Stomach smooth muscle (tissue), 2 donors: ENCODE results near the gene ARL17A.
A peak's percentile ranks its signal among the peaks of the same experiment; 100 is the strongest.
"Not testable (repeated sequence)": the region's sequence is repeated elsewhere in the genome, so short reads cannot be mapped to it uniquely, and the experiment has no call there.

Experiments used
- H3K27ac ChIP-seq: one replicate; pipeline ENCODE4 v1.7.0; 2013; ENCODE audit warnings: mild to moderate bottlenecking, low read length, inconsistent platforms
- H3K27me3 ChIP-seq, 2 donors: one replicate each; pipeline ENCODE4 v1.7.0; 2013; ENCODE audit warnings: low read length in 2 of 2; ENCODE audit not compliant: insufficient read depth in 2 of 2, control insufficient read depth in 1 of 2
- H3K36me3 ChIP-seq, 2 donors: one replicate each; pipeline ENCODE4 v1.7.0; 2013; ENCODE audit warnings: low read length in 2 of 2; ENCODE audit not compliant: control insufficient read depth in 2 of 2, insufficient read depth in 2 of 2
- H3K4me1 ChIP-seq: one replicate; pipeline ENCODE4 v1.7.0; 2013; ENCODE audit warnings: low read length; ENCODE audit not compliant: control insufficient read depth, insufficient read depth
- H3K4me3 ChIP-seq, 2 donors: one replicate each; pipeline ENCODE4 v1.7.0; 2013; ENCODE audit warnings: low read length in 2 of 2
- H3K9ac ChIP-seq, 2 donors: one replicate each; pipeline ENCODE4 v1.7.0; 2013; ENCODE audit warnings: low read length in 2 of 2, mild to moderate bottlenecking in 1 of 2
- H3K9me3 ChIP-seq, 2 donors: one replicate each; pipeline ENCODE4 v1.7.0; 2013; ENCODE audit warnings: low read length in 2 of 2; ENCODE audit not compliant: control insufficient read depth in 2 of 2
- donor health status: healthy.
- donor health status: Pancreatic carcinoma.

ARL17A gene

DNA sequence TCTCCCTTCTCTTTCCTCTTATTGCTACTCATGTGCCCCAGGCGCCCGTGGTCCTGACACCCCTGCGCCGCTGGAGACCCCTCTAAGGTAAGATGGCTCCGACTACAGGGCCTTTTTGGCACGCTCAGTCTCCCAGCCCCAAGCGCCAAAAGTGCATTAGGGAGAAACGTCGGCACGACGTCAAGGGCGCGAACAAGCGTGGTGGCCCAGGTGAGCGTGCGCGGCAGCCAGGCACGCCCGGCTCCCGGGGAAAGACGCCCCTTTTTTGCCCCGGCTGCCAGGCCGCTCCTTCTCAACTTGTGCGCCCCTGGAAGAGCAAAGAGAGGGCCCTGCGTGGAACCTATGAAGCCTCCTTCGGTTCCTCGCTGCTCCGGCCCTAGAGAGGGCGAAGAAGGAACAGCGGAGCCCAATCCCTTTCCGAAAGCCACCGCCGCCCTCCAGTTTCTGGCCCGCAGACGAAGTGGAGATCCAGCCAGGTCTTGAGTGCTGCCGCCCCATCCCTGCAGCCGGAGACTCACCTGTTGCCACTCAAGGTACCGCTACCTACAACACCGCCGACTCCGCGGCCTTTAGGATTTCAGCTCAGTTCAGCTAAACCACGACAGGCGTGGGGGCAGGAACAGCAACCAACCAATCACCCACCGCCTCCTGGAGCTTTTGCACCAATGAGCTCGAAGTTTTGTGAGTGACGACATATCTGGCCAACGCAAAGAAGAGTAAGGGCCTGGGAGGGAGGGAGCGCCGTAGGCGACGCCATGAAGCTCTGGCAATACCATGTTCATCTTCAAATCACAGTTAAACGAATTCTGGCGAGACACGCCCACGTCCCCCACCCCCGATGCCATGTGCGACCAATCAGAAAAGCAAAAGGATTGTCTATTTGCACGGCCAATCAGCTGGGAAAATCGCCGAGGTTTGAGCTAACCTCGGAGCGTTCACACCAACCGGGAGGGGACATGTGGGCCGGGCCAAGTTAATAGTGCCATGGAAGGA, at the start of gene ARL17A:
Gene ARL17A, minus strand, starts transcription at position 609 of the 993 bp plus-strand sequence. CDS start 3,369 bp downstream, outside the sequence.
- not testable (repeated sequence) for H3K27me3 ChIP-seq, H3K4me1 ChIP-seq, H3K27ac ChIP-seq, H3K36me3 ChIP-seq, H3K9ac ChIP-seq, H3K9me3 ChIP-seq
- peak within 1 kb of the TSS in 1 of 2 donors; percentile 35 for H3K4me3 ChIP-seq

GRCh38 chr17:46628753-46629436, 49.4 kb upstream of the ARL17A start:
- not testable (repeated sequence) for H3K27ac ChIP-seq, H3K36me3 ChIP-seq, H3K27me3 ChIP-seq, H3K9me3 ChIP-seq, H3K4me1 ChIP-seq, H3K9ac ChIP-seq, H3K4me3 ChIP-seq

GRCh38 chr17:46627452-46627851, 48.0 kb upstream of the ARL17A start:
- H3K4me3 ChIP-seq, H3K4me1 ChIP-seq, H3K27me3 ChIP-seq, H3K36me3 ChIP-seq, H3K9me3 ChIP-seq, H3K27ac ChIP-seq, H3K9ac ChIP-seq: not testable (repeated sequence)

DNA sequence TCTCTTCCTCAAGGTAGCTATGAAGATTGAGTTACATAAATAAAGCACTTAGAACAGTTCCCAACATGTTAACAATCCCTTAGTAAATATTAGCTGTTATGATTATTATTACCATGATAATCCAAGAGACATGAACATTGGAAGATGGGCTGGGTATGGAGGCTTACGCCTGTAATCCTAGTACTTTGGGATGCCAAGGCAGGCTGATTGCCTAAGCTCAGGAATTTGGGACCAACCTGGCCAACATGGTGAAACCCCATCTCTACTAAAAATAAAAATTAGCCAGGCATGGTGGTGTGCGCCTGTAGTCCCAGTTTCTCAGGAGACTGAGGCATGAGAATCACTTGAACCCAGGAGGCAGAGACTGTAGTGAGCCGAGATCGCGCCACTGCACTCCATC, 45.2 kb upstream of the ARL17A start:
- H3K36me3 ChIP-seq, H3K27ac ChIP-seq, H3K4me1 ChIP-seq, H3K4me3 ChIP-seq, H3K9ac ChIP-seq, H3K9me3 ChIP-seq, H3K27me3 ChIP-seq: not testable (repeated sequence)

- H3K27me3 ChIP-seq, H3K4me1 ChIP-seq, H3K4me3 ChIP-seq, H3K9me3 ChIP-seq, H3K36me3 ChIP-seq, H3K9ac ChIP-seq, H3K27ac ChIP-seq: not testable (repeated sequence)
These were observed 44.3 kb upstream of the ARL17A start for GRCh38 chr17:46623790-46624189.

DNA sequence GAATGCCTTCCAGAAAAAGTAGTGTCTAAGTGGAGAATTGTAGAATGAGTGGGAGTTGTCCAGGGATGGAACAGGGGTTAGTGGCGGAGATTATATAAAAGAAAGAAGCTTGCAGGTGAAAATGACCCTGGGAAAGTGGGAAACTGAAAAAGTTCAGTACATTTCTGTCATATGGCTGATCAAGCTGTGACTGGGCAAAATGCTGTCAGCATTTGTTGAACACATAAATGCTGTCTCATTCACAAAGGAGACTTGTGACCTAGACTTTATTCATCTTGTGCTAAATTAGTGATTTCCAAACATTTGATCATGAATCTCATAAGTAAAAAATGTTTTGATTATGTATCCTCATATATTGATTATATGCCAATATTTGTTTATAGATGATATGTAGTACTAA, 39.5 kb upstream of the ARL17A start:
- H3K36me3 ChIP-seq, H3K4me1 ChIP-seq, H3K4me3 ChIP-seq, H3K9me3 ChIP-seq, H3K27ac ChIP-seq, H3K27me3 ChIP-seq, H3K9ac ChIP-seq: not testable (repeated sequence)

DNA sequence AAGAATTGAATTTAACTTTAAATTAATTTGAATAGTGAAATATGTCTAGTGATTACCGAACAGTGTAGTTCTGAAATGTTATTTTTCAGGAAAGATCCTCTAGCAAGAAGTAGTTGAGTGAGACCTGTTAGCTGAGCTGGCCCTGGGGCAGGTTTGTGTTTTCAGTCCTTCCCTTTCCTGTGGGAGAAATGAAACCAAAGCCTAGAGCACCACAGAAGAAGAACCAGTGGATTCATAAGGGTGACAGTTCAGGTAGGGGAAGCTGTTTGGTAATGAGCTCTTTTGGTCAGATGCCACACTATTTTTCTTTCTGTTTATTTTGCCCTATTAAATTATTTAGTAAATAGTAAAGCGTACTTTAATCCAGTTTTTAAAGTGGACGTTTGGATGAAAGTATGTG, 37.6 kb upstream of the ARL17A start:
- not testable (repeated sequence) for H3K4me1 ChIP-seq, H3K9me3 ChIP-seq, H3K9ac ChIP-seq, H3K27me3 ChIP-seq, H3K4me3 ChIP-seq, H3K27ac ChIP-seq, H3K36me3 ChIP-seq

- H3K9me3 ChIP-seq, H3K4me3 ChIP-seq, H3K9ac ChIP-seq, H3K27ac ChIP-seq, H3K36me3 ChIP-seq, H3K4me1 ChIP-seq, H3K27me3 ChIP-seq: not testable (repeated sequence)
These were observed 34.4 kb upstream of the ARL17A start for GRCh38 chr17:46613876-46614275.

DNA sequence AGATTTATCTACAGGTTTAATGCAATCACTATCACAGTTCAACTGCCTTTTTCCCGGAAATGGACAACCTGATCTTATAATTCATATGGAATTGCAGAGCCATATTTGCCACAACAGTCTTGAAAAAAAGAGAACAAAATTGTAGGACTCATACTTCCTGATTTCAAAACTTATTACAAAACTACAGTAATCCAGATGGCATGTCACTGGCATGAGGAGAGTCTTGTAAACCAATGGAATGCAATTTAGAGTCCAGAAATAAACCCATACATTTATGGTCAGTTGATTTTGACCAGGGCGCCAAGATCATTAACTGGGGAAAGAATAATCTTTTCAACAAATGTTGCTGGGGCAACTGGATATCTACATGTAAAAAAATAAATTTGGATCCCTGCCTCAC, 31.8 kb upstream of the ARL17A start:
- H3K27ac ChIP-seq, H3K36me3 ChIP-seq, H3K27me3 ChIP-seq, H3K9me3 ChIP-seq, H3K4me1 ChIP-seq, H3K4me3 ChIP-seq, H3K9ac ChIP-seq: not testable (repeated sequence)

DNA sequence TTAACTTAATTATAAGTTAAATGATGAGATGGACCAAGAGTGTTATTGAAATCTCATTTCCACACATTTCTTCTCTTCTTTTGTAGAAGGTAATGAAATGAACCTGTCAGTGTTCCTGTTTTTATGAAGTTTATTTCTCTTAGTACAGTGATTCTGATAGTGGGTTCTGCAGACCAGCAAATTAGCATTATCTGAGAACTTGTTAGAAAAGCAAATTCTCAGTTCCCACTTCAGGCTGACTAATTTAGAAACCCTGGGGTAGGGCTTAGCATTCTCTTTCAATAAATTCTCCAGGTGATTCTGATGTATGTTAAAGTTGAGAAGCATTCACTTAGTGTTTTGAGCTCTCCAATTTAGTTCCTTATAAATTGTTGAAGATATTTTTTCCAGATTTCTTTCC, 23.6 kb upstream of the ARL17A start:
- H3K4me3 ChIP-seq, H3K9ac ChIP-seq, H3K36me3 ChIP-seq, H3K9me3 ChIP-seq, H3K27me3 ChIP-seq, H3K4me1 ChIP-seq, H3K27ac ChIP-seq: not testable (repeated sequence)

DNA sequence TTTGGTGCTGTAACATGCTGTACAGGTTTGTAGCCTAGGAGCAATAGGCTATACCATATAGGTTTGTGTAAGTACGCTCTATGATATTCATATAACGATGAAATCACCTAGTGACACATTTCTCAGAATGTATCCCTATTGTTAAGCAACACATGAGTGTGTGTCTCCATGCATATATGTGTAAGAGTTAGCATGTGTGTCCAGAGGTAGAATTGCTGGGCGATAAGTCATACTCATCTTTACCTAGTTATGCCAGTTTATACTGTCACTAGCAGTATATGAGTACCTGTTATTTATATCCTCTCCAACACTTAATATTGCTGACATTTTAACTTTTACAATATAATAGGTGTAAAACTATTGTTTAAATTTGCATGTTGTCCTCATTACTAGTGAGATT, 21.3 kb upstream of the ARL17A start:
- not testable (repeated sequence) for H3K36me3 ChIP-seq, H3K9ac ChIP-seq

More for the DNA sequence above, 21.3 kb upstream of the ARL17A start:
- H3K9me3 ChIP-seq, H3K4me3 ChIP-seq, H3K27me3 ChIP-seq, H3K4me1 ChIP-seq, H3K27ac ChIP-seq: not testable (repeated sequence)
